22Rv1 (cell line): Measurements from ENCODE around the gene ARSG.
"Not testable (repeated sequence)": the region's sequence is repeated elsewhere in the genome, so short reads cannot be mapped to it uniquely, and the experiment has no call there.

Experiments
- H3K27ac ChIP-seq: fragments of 450-650 bp; 2 replicates; pipeline ENCODE4 v1.5.1; 2017
- CTCF ChIP-seq: fragments of 450-650 bp; IDR thresholded peaks from 2 replicates; pipeline ENCODE4 v1.5.1; 2017; ENCODE audit warnings: mild to moderate bottlenecking
- ZFX ChIP-seq: fragments of 450-650 bp; IDR thresholded peaks from 2 replicates; pipeline ENCODE4 v1.6.1; 2017; ENCODE audit warnings: antibody characterized with exemption, borderline replicate concordance

ARSG gene

GRCh38 chr17:68329331-68329730 lies 38.0 kb downstream of the ARSG start:
- H3K27ac ChIP-seq, result no peak overlapping the region
- TF ChIP-seq CTCF, result no peak
- no peak for TF ChIP-seq ZFX

- not testable (repeated sequence) for H3K27ac ChIP-seq
Measured at GRCh38 chr17:68331932-68332331, 40.6 kb downstream of the ARSG start.

GRCh38 chr17:68334393-68334792 lies 43.1 kb downstream of the ARSG start:
- TF ChIP-seq ZFX (no peak), CTCF (no peak)
- H3K27ac ChIP-seq, result no peak overlapping the region

- no peak overlapping the region for H3K27ac ChIP-seq
- TF ChIP-seq ZFX (no peak), CTCF (no peak)
Measured at GRCh38 chr17:68341482-68341881, 50.2 kb downstream of the ARSG start.

- H3K27ac ChIP-seq, result no peak overlapping the region
- TF ChIP-seq ZFX (no peak), CTCF (no peak)
Measured at GRCh38 chr17:68343976-68344375, 52.7 kb downstream of the ARSG start.

GRCh38 chr17:68344701-68345136 lies 53.4 kb downstream of the ARSG start:
- H3K27ac ChIP-seq, result no peak overlapping the region
- TF ChIP-seq ZFX, result no peak
- TF ChIP-seq CTCF, result no peak

- no peak for TF ChIP-seq CTCF
- TF ChIP-seq ZFX, result no peak
- no peak overlapping the region for H3K27ac ChIP-seq
Measured at GRCh38 chr17:68346448-68346847, 55.2 kb downstream of the ARSG start.

- no peak for TF ChIP-seq CTCF
- no peak for TF ChIP-seq ZFX
- H3K27ac ChIP-seq, result no peak overlapping the region
Measured at GRCh38 chr17:68347380-68347779, 56.1 kb downstream of the ARSG start.
